ENCODE measurements around the gene TMPRSS4. TPM values are rescaled to one million over a fixed set of nuclear protein-coding genes. Genes with fewer than 3 reads are reported as not detected.

TMPRSS4 gene
- total and polyA plus RNA-seq, 2 experiments from 2014 or later: not detected

DNA sequence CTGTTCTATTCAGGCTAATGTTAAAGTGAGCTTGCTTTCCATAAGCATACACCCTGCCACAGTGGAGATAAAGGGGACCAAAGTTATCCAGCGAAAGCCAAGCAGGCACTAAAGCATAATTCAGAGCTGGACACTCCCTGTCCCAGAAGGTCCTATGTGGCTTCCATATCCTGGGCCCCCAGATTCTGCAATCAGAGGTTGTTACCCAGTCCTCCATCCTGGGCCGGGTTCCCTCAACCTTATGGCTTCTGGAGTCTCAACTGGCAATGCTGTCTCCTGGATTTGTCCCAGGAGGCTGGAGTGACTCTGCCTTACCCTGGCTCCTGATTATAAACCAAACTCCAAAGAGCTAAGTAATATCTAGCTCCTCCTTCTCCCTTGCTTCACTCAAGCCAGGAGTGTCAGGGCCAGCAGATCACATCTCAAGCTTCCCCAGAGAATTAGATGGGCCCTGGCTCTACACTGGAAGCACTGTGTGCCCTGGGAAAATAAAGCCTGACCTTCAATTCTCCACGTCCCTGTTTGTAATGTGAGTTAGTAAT is 23.9 kb downstream of the TMPRSS4 start:
- 10 to 24% methylated on average over 3 of the region's 3 CpGs for WGBS, 2 experiments (ENCODE audit: low coverage in 1 of 2, low lambda C conversion rate in 2 of 2, missing lambda C conversion rate in 2 of 2)
- no peak for TF ChIP-seq EZH2 (IDR thresholded peaks at IDR 0.05; ENCODE audit: insufficient read depth, poor library complexity, severe bottlenecking)
- no peak for TF ChIP-seq EZH2phosphoT487 (IDR thresholded peaks at IDR 0.05; ENCODE audit: insufficient read depth, low read depth)
- Histone ChIP-seq H3K9ac (no peak overlapping the region), H3K27ac (no peak overlapping the region), H3K9me3 (ENCODE audit: low read depth) (no peaks in the 10 kb centered on the region), H3K79me2 (ENCODE audit: insufficient read depth) (no peaks in the 10 kb centered on the region), H3F3A (ENCODE audit: insufficient read depth) (no peaks in the 10 kb centered on the region), H3K4me1 (ENCODE audit: insufficient read depth) (no peaks in the 10 kb centered on the region), H3K27me3 (replicated peaks; ENCODE audit: insufficient read depth) (peaks cover 12% of the 10 kb centered on the region; the same call in 1 of the 2 replicates), H2AFZ (no peak overlapping the region), H3K36me3 (ENCODE audit: low read depth) (no peaks in the 10 kb centered on the region), H3K4me2 (ENCODE audit: unreplicated experiment) (no peak overlapping the region), H4K20me1 (ENCODE audit: insufficient read depth) (no peaks in the 10 kb centered on the region), H3K9me2 (ENCODE audit: insufficient read depth) (no peaks in the 10 kb centered on the region), H3K4me3 (no peak overlapping the region)
- no peak for DNase-seq
- in situ Hi-C loops (cut with MboI): no loop called here

DNA sequence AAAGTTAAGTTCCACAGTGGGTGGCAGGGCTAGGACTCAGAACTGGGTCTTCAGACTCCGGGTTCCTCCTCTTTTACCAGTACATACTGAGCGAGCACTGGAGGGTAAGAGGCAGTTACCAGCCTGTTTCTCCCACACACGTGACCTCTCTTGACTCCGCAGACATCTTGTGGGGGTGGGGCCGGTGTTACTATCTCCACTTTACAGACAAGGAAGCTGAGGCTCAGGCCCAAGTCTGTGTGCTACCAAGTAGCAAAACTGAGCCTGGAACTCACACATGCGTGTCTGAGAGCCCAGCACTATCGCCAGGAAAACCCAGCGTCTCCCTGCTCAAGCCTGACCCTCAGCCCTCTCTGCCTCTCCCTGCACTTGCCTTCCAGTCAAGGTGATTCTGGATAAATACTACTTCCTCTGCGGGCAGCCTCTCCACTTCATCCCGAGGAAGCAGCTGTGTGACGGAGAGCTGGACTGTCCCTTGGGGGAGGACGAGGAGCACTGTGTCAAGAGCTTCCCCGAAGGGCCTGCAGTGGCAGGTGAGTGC is 25.9 kb downstream of the TMPRSS4 start:
- Histone ChIP-seq H2AFZ (no peak overlapping the region), H3K4me2 (ENCODE audit: unreplicated experiment) (no peak overlapping the region), H4K20me1 (ENCODE audit: insufficient read depth) (no peaks in the 10 kb centered on the region), H3K79me2 (ENCODE audit: insufficient read depth) (no peaks in the 10 kb centered on the region), H3F3A (ENCODE audit: insufficient read depth) (no peaks in the 10 kb centered on the region), H3K9me3 (ENCODE audit: low read depth) (no peaks in the 10 kb centered on the region), H3K27me3 (replicated peaks; ENCODE audit: insufficient read depth) (peaks cover 11% of the 10 kb centered on the region; the same call in 1 of the 2 replicates), H3K36me3 (ENCODE audit: low read depth) (no peaks in the 10 kb centered on the region), H3K9ac (no peak overlapping the region), H3K4me1 (ENCODE audit: insufficient read depth) (no peaks in the 10 kb centered on the region), H3K27ac (no peak overlapping the region), H3K9me2 (ENCODE audit: insufficient read depth) (no peaks in the 10 kb centered on the region), H3K4me3 (no peak overlapping the region)
- DNase-seq: no peak
- 44 to 45% methylated on average over 13 of the region's 13 CpGs for WGBS, 2 experiments (ENCODE audit: low coverage in 1 of 2, low lambda C conversion rate in 2 of 2, missing lambda C conversion rate in 2 of 2)
- in situ Hi-C loops (cut with MboI): no loop called here
- TF ChIP-seq EZH2 (IDR thresholded peaks at IDR 0.05; ENCODE audit: insufficient read depth, poor library complexity, severe bottlenecking) (no peak), EZH2phosphoT487 (IDR thresholded peaks at IDR 0.05; ENCODE audit: insufficient read depth, low read depth) (no peak)

DNA sequence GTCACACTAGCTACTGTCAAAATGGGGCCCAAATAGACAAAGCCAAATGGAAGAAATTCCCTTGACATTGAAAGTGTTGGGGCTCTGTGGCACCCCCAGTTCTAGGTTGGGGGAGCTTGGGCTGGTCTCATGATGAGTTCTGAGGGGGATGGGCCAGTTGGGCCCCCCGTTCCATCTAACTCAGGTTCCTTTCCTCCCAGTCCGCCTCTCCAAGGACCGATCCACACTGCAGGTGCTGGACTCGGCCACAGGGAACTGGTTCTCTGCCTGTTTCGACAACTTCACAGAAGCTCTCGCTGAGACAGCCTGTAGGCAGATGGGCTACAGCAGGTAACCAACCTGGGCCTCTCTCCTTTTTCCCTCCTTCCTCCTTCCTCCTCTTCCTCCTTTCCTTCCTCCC is 27.6 kb downstream of the TMPRSS4 start:
- Histone ChIP-seq H3K4me2 (ENCODE audit: unreplicated experiment) (no peak overlapping the region), H3K4me1 (ENCODE audit: insufficient read depth) (no peaks in the 10 kb centered on the region), H3F3A (ENCODE audit: insufficient read depth) (no peaks in the 10 kb centered on the region), H4K20me1 (ENCODE audit: insufficient read depth) (no peaks in the 10 kb centered on the region), H3K27me3 (replicated peaks; ENCODE audit: insufficient read depth) (peaks cover 11% of the 10 kb centered on the region; the same call in 1 of the 2 replicates), H3K27ac (no peak overlapping the region), H3K9ac (no peak overlapping the region), H3K36me3 (ENCODE audit: low read depth) (no peaks in the 10 kb centered on the region), H3K4me3 (no peak overlapping the region), H3K79me2 (ENCODE audit: insufficient read depth) (no peaks in the 10 kb centered on the region), H2AFZ (no peak overlapping the region), H3K9me3 (ENCODE audit: low read depth) (no peaks in the 10 kb centered on the region), H3K9me2 (ENCODE audit: insufficient read depth) (no peaks in the 10 kb centered on the region)
- DNase-seq: no peak
- in situ Hi-C loops (cut with MboI): no loop called here
- TF ChIP-seq EZH2phosphoT487 (IDR thresholded peaks at IDR 0.05; ENCODE audit: insufficient read depth, low read depth) (no peak), EZH2 (IDR thresholded peaks at IDR 0.05; ENCODE audit: insufficient read depth, poor library complexity, severe bottlenecking) (no peak)
- 61 to 66% methylated on average over 6 of the region's 6 CpGs for WGBS, 2 experiments (ENCODE audit: low coverage in 1 of 2, low lambda C conversion rate in 2 of 2, missing lambda C conversion rate in 2 of 2)

DNA sequence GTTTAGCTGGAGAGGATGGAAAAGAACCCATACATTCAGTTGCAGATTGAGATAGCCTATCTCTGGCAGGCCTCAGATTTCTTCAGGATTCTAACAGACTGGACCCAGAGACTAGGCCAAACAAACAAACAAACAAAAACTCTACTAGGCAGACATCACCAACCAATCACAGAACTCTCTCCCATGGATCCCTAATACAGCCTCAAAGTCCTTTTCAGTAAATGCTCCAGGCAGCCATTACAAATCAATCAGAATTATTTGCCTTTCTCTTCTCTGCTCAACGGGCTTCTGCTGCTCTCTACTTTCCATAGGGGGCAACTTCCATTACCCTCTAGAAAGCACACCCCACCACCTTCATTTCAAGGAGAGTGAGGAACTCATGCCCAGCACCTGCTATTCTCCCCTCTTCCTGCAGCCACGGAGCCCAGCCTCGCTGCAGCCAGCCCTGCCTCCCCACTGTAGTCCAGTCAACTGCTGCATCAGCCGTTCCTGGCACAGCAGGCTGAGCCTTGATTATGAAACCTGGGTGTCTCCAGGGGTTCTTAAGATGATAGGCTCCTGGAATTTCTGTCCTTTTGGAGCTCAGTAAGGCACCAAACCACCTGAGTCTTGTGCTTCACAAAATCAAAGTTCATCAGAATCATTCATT is 28.9 kb downstream of the TMPRSS4 start:
- H3K4me3 ChIP-seq: no peak overlapping the region
- no peaks in the 10 kb centered on the region for H3K4me1 ChIP-seq (ENCODE audit: insufficient read depth)
- H3K27me3 ChIP-seq (replicated peaks; ENCODE audit: insufficient read depth): peaks cover 5% of the 10 kb centered on the region; the same call in 1 of the 2 replicates
- no peaks in the 10 kb centered on the region for H4K20me1 ChIP-seq (ENCODE audit: insufficient read depth)
- no peaks in the 10 kb centered on the region for H3K9me3 ChIP-seq (ENCODE audit: low read depth)
- no peak overlapping the region for H3K9ac ChIP-seq
- no peaks in the 10 kb centered on the region for H3K79me2 ChIP-seq (ENCODE audit: insufficient read depth)
- no peak overlapping the region for H3K27ac ChIP-seq
- no peak for DNase-seq
- H2AFZ ChIP-seq: no peak overlapping the region
- H3K36me3 ChIP-seq (ENCODE audit: low read depth): no peaks in the 10 kb centered on the region
- 59 to 63% methylated on average over 4 of the region's 4 CpGs for WGBS, 2 experiments (ENCODE audit: low coverage in 1 of 2, low lambda C conversion rate in 2 of 2, missing lambda C conversion rate in 2 of 2)
- in situ Hi-C loops (cut with MboI): no loop called here
- no peaks in the 10 kb centered on the region for H3F3A ChIP-seq (ENCODE audit: insufficient read depth)
- H3K4me2 ChIP-seq (ENCODE audit: unreplicated experiment): no peak overlapping the region
- no peaks in the 10 kb centered on the region for H3K9me2 ChIP-seq (ENCODE audit: insufficient read depth)
- no peak for TF ChIP-seq EZH2 (IDR thresholded peaks at IDR 0.05; ENCODE audit: insufficient read depth, poor library complexity, severe bottlenecking)
- no peak for TF ChIP-seq EZH2phosphoT487 (IDR thresholded peaks at IDR 0.05; ENCODE audit: insufficient read depth, low read depth)
